Germinal center (tissue), 1 donor: ENCODE data around the gene CD48.

Source experiments
- DNase-seq: peaks from one replicate; pipeline ENCODE4 v3.0.0; 2012; ENCODE audit warnings: mixed read lengths, low spot score

CD48 gene

GRCh38 chr1:160634543-160635491 is 76.8 kb downstream of the CD48 start:
- no peak for DNase-seq

GRCh38 chr1:160633330-160633903 is 78.2 kb downstream of the CD48 start:
- DNase-seq = no peak

GRCh38 chr1:160631983-160632625 is 79.5 kb downstream of the CD48 start:
- no peak for DNase-seq

GRCh38 chr1:160630523-160631451 is 80.8 kb downstream of the CD48 start:
- no peak for DNase-seq

GRCh38 chr1:160629286-160630210 is 82.1 kb downstream of the CD48 start:
- no peak for DNase-seq

- DNase-seq = no peak
These were observed 82.8 kb downstream of the CD48 start for GRCh38 chr1:160628799-160629263.
